RWPE2 (cell line): ENCODE data around the gene CDC42BPA.

Experiments
- ATAC-seq: fragments of 200-7000 bp; cut with Tn5 transposase; 3 replicates; pipeline ENCODE4 v1.9.1; 2021; ENCODE audit warnings: low read depth
- DNase-seq: peaks from one replicate; pipeline ENCODE4 v3.0.0-alpha.2; 2020; ENCODE audit warnings: low spot score
- H3K27ac ChIP-seq: fragments of 450-650 bp; 2 replicates; pipeline ENCODE4 v1.5.1; 2017; ENCODE audit warnings: mild to moderate bottlenecking; ENCODE audit not compliant: poor library complexity, severe bottlenecking
- H3K27me3 ChIP-seq: fragments of 250-450 bp; sonication (Bioruptor Pico); 2 replicates; pipeline ENCODE4 v1.5.1; 2021; ENCODE audit warnings: mild to moderate bottlenecking, moderate library complexity; ENCODE audit not compliant: insufficient read depth, poor library complexity, severe bottlenecking
- H3K36me3 ChIP-seq: fragments of 250-450 bp; sonication (Bioruptor Pico); 2 replicates; pipeline ENCODE4 v1.5.1; 2020; ENCODE audit warnings: low read depth, mild to moderate bottlenecking, moderate library complexity
- H3K4me1 ChIP-seq: fragments of 250-450 bp; sonication (Bioruptor Pico); 2 replicates; pipeline ENCODE4 v1.5.1; 2021; ENCODE audit warnings: mild to moderate bottlenecking, moderate library complexity; ENCODE audit not compliant: insufficient read depth, poor library complexity, severe bottlenecking
- H3K4me3 ChIP-seq: fragments of 250-450 bp; sonication (Bioruptor Pico); 2 replicates; pipeline ENCODE4 v1.5.1; 2021; ENCODE audit warnings: mild to moderate bottlenecking, moderate library complexity; ENCODE audit not compliant: severe bottlenecking
- H3K9me3 ChIP-seq: fragments of 250-450 bp; sonication (Bioruptor Pico); 2 replicates; pipeline ENCODE4 v1.5.1; 2021; ENCODE audit warnings: mild to moderate bottlenecking, moderate library complexity; ENCODE audit not compliant: severe bottlenecking
- CTCF ChIP-seq: fragments of 450-650 bp; IDR thresholded peaks from one replicate; pipeline ENCODE4 v1.5.1; 2017; ENCODE audit warnings: mild to moderate bottlenecking, moderate library complexity; ENCODE audit not compliant: poor library complexity, severe bottlenecking

The CDC42BPA gene

GRCh38 chr1:227323171-227323966 is 5.1 kb upstream of the CDC42BPA start:
- DNase-seq (no peak), ATAC-seq (no peak)

GRCh38 chr1:227322376-227322775 is 4.1 kb upstream of the CDC42BPA start:
- no peak for ATAC-seq

More at GRCh38 chr1:227323171-227323966, 5.1 kb upstream of the CDC42BPA start:
- Histone ChIP-seq H3K27me3 (no peaks in the 10 kb centered on the region), H3K4me1 (no peaks in the 10 kb centered on the region), H3K36me3 (no peaks in the 10 kb centered on the region), H3K4me3 (no peak overlapping the region), H3K27ac (no peak overlapping the region), H3K9me3 (no peaks in the 10 kb centered on the region)
- no peak for TF ChIP-seq CTCF

GRCh38 chr1:227321035-227321434 is 2.7 kb upstream of the CDC42BPA start:
- no peak for ATAC-seq
- no peak for TF ChIP-seq CTCF

More at GRCh38 chr1:227322376-227322775, 4.1 kb upstream of the CDC42BPA start:
- Histone ChIP-seq H3K9me3 (no peaks in the 10 kb centered on the region), H3K4me3 (no peak overlapping the region), H3K4me1 (no peaks in the 10 kb centered on the region), H3K27me3 (no peaks in the 10 kb centered on the region), H3K36me3 (no peaks in the 10 kb centered on the region), H3K27ac (no peak overlapping the region)
- DNase-seq, result no peak
- TF ChIP-seq CTCF, result no peak

GRCh38 chr1:227320476-227320875 is 2.2 kb upstream of the CDC42BPA start:
- TF ChIP-seq CTCF, result no peak
- no peaks in the 10 kb centered on the region for H3K36me3 ChIP-seq
- H3K4me1 ChIP-seq, result no peaks in the 10 kb centered on the region
- no peaks in the 10 kb centered on the region for H3K27me3 ChIP-seq
- ATAC-seq, result no peak
- no peak for DNase-seq
- H3K4me3 ChIP-seq, result no peak overlapping the region
- no peaks in the 10 kb centered on the region for H3K9me3 ChIP-seq
- H3K27ac ChIP-seq, result no peak overlapping the region

More at GRCh38 chr1:227321035-227321434, 2.7 kb upstream of the CDC42BPA start:
- no peak overlapping the region for H3K4me3 ChIP-seq
- H3K27ac ChIP-seq, result no peak overlapping the region
- H3K4me1 ChIP-seq, result no peaks in the 10 kb centered on the region
- no peak for DNase-seq
- H3K36me3 ChIP-seq, result no peaks in the 10 kb centered on the region
- no peaks in the 10 kb centered on the region for H3K27me3 ChIP-seq
- no peaks in the 10 kb centered on the region for H3K9me3 ChIP-seq
